OCI-LY3 (cell line): ENCODE results near the gene ACOXL.

ENCODE experiments used
- EZH2phosphoT487 ChIP-seq: fragments of 200-600 bp; shearing (Covaris generic); IDR thresholded peaks from 2 replicates; pipeline ENCODE4 v1.6.1; 2018; ENCODE audit warnings: antibody characterized with exemption, mixed run types, low read depth
- TF ChIP-seq, protein P1 (sequence below): fragments of 200-600, 300-600 bp; sonication (generic); IDR thresholded peaks from 2 replicates; pipeline ENCODE4 v1.5.1; 2014; ENCODE audit warnings: antibody characterized with exemption, low read length, low read depth

DNA sequence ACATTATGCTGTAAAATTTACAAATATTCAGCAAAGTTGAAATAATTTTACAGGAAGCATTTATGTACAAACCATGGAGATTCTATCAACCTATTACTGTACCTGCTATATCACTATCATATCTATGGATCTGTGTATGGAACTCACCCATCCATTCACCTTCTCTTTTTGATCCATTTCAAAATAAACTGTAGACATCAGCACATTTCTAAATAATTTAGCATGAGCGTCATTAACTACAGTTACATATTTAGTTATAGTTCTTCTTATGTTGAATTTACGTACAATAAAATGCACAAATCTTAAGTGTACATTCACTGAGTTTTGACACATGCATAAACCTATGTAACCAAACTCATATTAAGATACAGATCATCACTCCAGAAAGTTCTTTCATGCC, 260.5 kb downstream of the ACOXL start:
- TF ChIP-seq, protein P1, sequence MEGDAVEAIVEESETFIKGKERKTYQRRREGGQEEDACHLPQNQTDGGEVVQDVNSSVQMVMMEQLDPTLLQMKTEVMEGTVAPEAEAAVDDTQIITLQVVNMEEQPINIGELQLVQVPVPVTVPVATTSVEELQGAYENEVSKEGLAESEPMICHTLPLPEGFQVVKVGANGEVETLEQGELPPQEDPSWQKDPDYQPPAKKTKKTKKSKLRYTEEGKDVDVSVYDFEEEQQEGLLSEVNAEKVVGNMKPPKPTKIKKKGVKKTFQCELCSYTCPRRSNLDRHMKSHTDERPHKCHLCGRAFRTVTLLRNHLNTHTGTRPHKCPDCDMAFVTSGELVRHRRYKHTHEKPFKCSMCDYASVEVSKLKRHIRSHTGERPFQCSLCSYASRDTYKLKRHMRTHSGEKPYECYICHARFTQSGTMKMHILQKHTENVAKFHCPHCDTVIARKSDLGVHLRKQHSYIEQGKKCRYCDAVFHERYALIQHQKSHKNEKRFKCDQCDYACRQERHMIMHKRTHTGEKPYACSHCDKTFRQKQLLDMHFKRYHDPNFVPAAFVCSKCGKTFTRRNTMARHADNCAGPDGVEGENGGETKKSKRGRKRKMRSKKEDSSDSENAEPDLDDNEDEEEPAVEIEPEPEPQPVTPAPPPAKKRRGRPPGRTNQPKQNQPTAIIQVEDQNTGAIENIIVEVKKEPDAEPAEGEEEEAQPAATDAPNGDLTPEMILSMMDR: no peak
- TF ChIP-seq EZH2phosphoT487: no peak
